ENCODE results near the gene SCN10A.

SCN10A gene

GRCh38 chr3:38782148-38782547 is 33.9 kb downstream of the SCN10A start:
- DNase-seq: no peak

GRCh38 chr3:38773528-38773927 is 42.5 kb downstream of the SCN10A start:
- DNase-seq: no peak

- DNase-seq: no peak
Measured at GRCh38 chr3:38763569-38763968, 52.4 kb downstream of the SCN10A start.

- DNase-seq: no peak
Measured at GRCh38 chr3:38758557-38758956, 57.5 kb downstream of the SCN10A start.

- no peak for DNase-seq
Measured at GRCh38 chr3:38757721-38758120, 58.3 kb downstream of the SCN10A start.

- DNase-seq: no peak
Measured at GRCh38 chr3:38756892-38757291, 59.1 kb downstream of the SCN10A start.

GRCh38 chr3:38755130-38755529 is 60.9 kb downstream of the SCN10A start:
- DNase-seq: no peak

GRCh38 chr3:38746641-38747040 is 69.4 kb downstream of the SCN10A start:
- DNase-seq: peak in 2 of 58 donors; percentile 0 to 6

- no peak for DNase-seq
Measured at GRCh38 chr3:38743043-38743442, 73.0 kb downstream of the SCN10A start.

- DNase-seq: no peak
Measured at GRCh38 chr3:38742550-38742949, 73.5 kb downstream of the SCN10A start.

- no peak for DNase-seq
Measured at GRCh38 chr3:38740537-38740936, 75.5 kb downstream of the SCN10A start.

- no peak for DNase-seq
Measured at GRCh38 chr3:38739931-38740330, 76.1 kb downstream of the SCN10A start.

- DNase-seq: no peak
Measured at GRCh38 chr3:38739396-38739689, 76.7 kb downstream of the SCN10A start.

GRCh38 chr3:38738630-38739395 is 77.2 kb downstream of the SCN10A start:
- DNase-seq: peak in 1 of 58 donors; percentile 3

GRCh38 chr3:38731522-38731921 is 84.5 kb downstream of the SCN10A start:
- DNase-seq: no peak

- no peak for DNase-seq
Measured at GRCh38 chr3:38730281-38730680, 85.7 kb downstream of the SCN10A start.

- DNase-seq: no peak
Measured at GRCh38 chr3:38728008-38728407, 88.0 kb downstream of the SCN10A start.

- DNase-seq: no peak
Measured at GRCh38 chr3:38726751-38727150, 89.3 kb downstream of the SCN10A start.

GRCh38 chr3:38725726-38726419 is 90.1 kb downstream of the SCN10A start:
- no peak for DNase-seq

- no peak for DNase-seq
Measured at GRCh38 chr3:38724392-38724736, 91.7 kb downstream of the SCN10A start.

- no peak for DNase-seq
Measured at GRCh38 chr3:38723569-38724391, 92.2 kb downstream of the SCN10A start.

GRCh38 chr3:38722781-38723568 is 93.0 kb downstream of the SCN10A start:
- DNase-seq: no peak

Data from anterior cingulate cortex (tissue), 58 donors.